ENCODE data around the gene TMEM43. TPM values are rescaled to one million over a fixed set of nuclear protein-coding genes. Genes with fewer than 3 reads are reported as not detected.

Gene TMEM43
- total and polyA plus RNA-seq, 2 of the 13 experiments (the other 11 are each of a cell fraction or from before 2014, with no cell fraction given): 48.9 to 50.5 TPM

- H3K27me3 ChIP-seq (ENCODE audit: control insufficient read depth in 1 of 2, insufficient read depth in 2 of 2, low read length in 2 of 2): peaks cover 0 to 2% of the 10 kb centered on the region in 2 experiments; a peak in 1 of 5 replicates
- H3K9me3 ChIP-seq (ENCODE audit: low read length): peaks cover 8% of the 10 kb centered on the region
- 6% methylated on average over 1 of the region's 1 CpG for WGBS (ENCODE audit: low lambda C conversion rate)
- ATAC-seq (no peak), FAIRE-seq (no peak), DNase-seq (ENCODE audit: low spot score) (no peak)
- H2AFZ ChIP-seq (ENCODE audit: low read length): no peak overlapping the region
- in situ Hi-C loops (cut with HindIII; ENCODE audit: extremely low pct_ligation_motif_present, low pct_unique_long_range_greater_than_20kb) (no loop called here), intact Hi-C loops (cut with micrococcal nuclease; ENCODE audit: unreplicated experiment) (no loop called here)
- H3K27ac ChIP-seq (ENCODE audit: extremely low read length, insufficient read depth, low read length): no peak overlapping the region
- no peak overlapping the region for H3K4me3 ChIP-seq (replicated peaks in 1 of 3; ENCODE audit: insufficient read depth in 1 of 3, low read depth in 2 of 3, low read length in 3 of 3)
- POLR2A ChIA-PET: no interaction called here
- no peak overlapping the region for H3K9ac ChIP-seq (ENCODE audit: insufficient read depth, low read depth, low read length)
- no peaks in the 10 kb centered on the region for H3K36me3 ChIP-seq (replicated peaks in 1 of 2; ENCODE audit: control insufficient read depth in 1 of 2, insufficient read depth in 2 of 2, low read length in 2 of 2)
- CTCF ChIA-PET (ENCODE audit: low intra/inter-chr PET ratio, low total read pairs): no interaction called here
- H4K20me1 ChIP-seq (ENCODE audit: insufficient read depth, low read length): no peaks in the 10 kb centered on the region
- no peaks in the 10 kb centered on the region for H3K79me2 ChIP-seq (ENCODE audit: insufficient read depth, low read length)
- H3K4me2 ChIP-seq (ENCODE audit: low read depth, low read length): no peak overlapping the region
- BruUV-seq (replicated peaks): no TSS peak
- no peaks in the 10 kb centered on the region for H3K4me1 ChIP-seq (ENCODE audit: insufficient read depth, low read length)
- no peak for TF ChIP-seq ZBTB1 (CRISPR knock-in tag; IDR thresholded peaks at IDR 0.05; ENCODE audit: borderline replicate concordance)
- no peak for TF ChIP-seq ZNF136 (CRISPR knock-in tag; IDR thresholded peaks at IDR 0.05; ENCODE audit: low read depth)
- TF ChIP-seq ZNF784 (CRISPR knock-in tag; IDR thresholded peaks at IDR 0.05; ENCODE audit: borderline replicate concordance): no peak
- TF ChIP-seq BCLAF1 (IDR thresholded peaks at IDR 0.05): no peak
- TF ChIP-seq ZNF598 (CRISPR knock-in tag; IDR thresholded peaks at IDR 0.05; ENCODE audit: borderline replicate concordance): no peak
- no peak for TF ChIP-seq NAIF1 (CRISPR knock-in tag; IDR thresholded peaks at IDR 0.05; ENCODE audit: borderline replicate concordance)
- no peak for TF ChIP-seq ZNF589 (CRISPR knock-in tag; conservative IDR thresholded peaks at IDR 0.05)
- no peak for TF ChIP-seq ATF1 (CRISPR knock-in tag; IDR thresholded peaks at IDR 0.05)
- TF ChIP-seq PHB2 (IDR thresholded peaks at IDR 0.05; ENCODE audit: partially characterized antibody): no peak
- TF ChIP-seq ZSCAN5A (CRISPR knock-in tag; IDR thresholded peaks at IDR 0.05; ENCODE audit: borderline replicate concordance): no peak
- no peak for TF ChIP-seq ZNF281 (CRISPR knock-in tag; IDR thresholded peaks at IDR 0.05; ENCODE audit: borderline replicate concordance)
- TF ChIP-seq DRAP1 (CRISPR knock-in tag; IDR thresholded peaks at IDR 0.05): no peak
- TF ChIP-seq SRY (CRISPR knock-in tag; IDR thresholded peaks at IDR 0.05): no peak
- TF ChIP-seq NR2F2 (IDR thresholded peaks at IDR 0.05; ENCODE audit: borderline replicate concordance, low read depth): no peak
- TF ChIP-seq CERS6 (CRISPR knock-in tag; IDR thresholded peaks at IDR 0.05): no peak
- no peak for TF ChIP-seq HOXA7 (CRISPR knock-in tag; IDR thresholded peaks at IDR 0.05)
These were observed 47.5 kb upstream of the TMEM43 start for GRCh38 chr3:14077310-14077709.
